GM21786 (cell line): ENCODE measurements around the gene HOXB3.

Source experiments
- ATAC-seq: cut with Tn5 transposase; IDR thresholded peaks from one replicate; pipeline ENCODE4 v1.9.1; 2021; ENCODE audit not compliant: unreplicated experiment

Gene HOXB3

DNA sequence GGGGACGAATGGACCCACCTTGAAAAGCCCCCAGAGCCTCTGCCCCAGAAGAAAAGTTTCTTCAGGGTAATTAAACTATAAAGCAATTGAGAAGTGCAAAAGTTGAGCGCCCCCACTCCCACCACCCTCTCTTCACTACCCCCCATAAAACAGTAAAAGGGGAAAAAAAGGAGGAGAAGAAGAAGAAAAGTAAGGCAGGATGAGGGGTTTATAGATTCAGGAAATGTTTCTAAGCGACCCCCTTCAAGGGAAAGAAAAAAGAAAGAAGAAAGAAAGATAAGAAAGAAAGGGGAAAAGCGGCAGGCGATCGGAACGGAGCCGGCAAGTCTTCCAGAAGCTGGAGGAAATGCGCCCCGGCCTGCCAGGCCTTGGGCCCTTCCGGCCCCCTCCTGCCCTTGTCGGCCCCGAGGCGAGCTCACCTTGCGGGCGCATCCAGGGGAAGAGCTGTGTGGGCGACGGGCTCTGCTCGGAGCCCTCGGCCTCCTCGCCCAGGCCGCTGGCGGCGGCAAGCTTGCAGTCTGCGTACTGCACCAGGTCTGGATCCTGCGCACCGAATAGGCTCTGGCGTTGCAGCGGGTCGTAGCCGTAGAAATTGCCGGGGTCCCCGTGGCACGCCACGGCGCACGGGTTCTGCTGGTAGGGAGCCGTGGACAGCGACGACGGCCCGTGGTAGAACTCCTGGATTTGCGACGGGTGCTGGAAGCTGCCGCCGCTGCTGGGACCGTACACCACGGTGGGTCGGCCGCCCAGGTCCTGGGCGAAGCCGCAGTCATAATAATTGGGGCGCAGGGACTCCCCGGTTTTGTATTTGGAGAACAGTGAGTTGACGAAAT, 24.0 kb upstream of the HOXB3 start:
- no peak for ATAC-seq

DNA sequence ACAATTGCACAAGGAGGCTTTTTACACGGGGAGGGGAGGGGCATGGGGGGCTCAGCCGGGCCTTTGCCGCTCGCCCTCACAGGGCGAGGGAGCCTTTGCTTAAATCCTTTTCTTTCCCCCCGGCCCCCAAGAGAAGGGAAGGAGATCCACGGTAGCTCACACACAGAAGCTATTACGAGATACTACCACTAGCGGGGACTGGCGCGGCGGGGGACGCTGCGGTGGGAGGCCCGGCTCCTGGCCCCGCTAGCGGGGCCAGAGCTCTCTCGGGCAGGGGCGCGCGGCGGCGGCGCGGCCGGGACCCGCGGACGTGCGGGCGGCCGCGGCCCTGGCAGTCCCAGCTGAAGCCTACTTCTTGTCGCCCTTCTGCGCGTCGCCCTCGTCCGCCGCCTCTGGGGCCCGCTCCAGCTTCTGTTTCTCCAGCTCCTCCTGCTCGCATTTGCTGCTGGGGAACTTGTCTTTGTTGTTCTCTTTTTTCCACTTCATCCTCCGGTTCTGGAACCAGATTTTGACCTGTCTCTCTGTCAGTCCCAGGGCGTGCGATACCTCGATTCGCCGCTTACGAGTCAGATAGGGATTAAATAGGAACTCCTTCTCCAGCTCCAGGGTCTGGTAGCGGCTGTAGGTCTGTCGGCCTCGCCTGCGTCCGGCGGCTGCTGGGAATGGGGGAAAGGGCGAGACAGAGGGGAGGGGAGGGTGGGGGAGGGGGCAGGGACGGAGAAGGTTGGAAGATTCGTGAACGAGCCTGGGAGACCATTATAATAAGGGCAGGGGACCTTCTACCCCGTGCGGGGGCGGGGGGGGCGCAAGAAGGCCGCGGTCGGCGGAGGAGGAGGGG, 23.0 kb upstream of the HOXB3 start:
- no peak for ATAC-seq

DNA sequence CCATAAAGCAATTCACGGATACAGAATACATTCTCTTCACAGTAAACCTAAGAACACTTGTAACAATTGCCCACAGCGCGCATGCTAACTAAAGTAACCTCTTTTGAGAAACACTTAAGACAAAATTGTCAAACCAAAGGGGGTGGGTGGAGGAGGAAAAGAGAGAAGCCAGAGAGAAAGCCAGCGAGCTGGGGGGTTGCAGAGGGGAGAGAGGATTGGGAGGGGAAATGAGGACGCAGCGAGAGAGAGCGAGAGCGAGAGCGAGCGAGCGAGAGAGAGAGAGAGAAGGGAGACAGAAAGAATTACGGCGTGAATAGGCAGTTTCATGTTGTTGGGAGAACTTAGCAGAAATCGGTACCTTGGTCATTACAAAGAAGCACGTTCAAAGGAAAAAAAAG, 22.4 kb upstream of the HOXB3 start:
- no peak for ATAC-seq

DNA sequence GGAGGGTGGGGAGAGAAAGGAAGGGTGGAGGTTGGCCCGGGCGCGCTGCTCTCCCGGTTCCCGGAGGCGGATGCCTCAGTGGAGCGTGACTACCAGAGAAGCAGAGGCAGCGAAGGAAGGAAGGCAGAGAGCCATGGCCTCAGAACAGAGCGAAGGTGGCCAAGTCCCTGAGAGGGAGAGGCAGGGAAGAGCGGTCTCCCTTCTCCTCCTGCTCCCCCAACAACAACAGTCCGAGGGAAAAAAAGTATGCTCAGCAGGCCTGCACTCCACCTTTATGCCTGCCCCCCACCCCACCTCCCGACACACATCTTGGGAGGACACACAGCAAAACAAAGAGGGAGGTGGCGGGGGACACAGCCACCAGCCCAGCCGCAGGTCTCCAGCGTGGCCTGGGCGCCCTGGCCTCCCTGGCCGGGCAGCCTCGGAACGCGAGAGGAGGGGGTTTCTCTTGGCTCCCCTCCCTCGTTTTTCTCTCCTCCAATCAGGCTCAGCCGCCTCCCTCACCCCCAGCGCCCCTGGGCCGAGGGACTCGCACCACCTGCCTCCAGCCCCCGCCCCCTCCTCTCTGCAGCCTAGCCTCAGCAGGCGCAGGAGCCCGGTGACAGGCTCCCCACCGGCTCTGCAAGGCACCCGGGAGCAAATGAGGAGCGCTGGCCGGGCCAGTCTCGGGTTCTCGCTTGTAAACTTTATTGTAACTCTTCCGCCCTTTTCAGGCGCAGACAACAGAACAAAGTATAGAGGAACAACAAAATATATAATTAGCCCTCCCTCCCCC, 21.8 kb upstream of the HOXB3 start:
- no peak for ATAC-seq

DNA sequence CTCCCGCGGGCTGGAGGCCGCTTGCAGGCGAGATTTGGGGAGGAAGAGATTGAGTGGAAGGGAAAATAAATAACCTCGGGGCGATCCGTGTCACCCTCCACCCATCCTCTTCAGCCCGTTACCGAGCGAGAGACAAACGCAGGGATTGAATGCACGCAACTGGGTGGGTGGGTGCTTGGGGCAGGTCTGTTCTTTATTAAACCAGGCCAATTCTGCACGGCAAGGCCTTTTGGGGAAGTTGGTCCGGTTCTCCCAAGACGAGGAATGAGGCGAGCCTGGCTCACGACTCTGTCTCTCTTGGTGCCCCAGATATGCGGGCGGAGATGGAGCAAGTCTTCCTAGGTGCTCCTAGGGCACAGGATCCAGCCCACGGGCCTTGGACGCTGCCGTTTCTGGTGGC, 21.2 kb upstream of the HOXB3 start:
- no peak for ATAC-seq

DNA sequence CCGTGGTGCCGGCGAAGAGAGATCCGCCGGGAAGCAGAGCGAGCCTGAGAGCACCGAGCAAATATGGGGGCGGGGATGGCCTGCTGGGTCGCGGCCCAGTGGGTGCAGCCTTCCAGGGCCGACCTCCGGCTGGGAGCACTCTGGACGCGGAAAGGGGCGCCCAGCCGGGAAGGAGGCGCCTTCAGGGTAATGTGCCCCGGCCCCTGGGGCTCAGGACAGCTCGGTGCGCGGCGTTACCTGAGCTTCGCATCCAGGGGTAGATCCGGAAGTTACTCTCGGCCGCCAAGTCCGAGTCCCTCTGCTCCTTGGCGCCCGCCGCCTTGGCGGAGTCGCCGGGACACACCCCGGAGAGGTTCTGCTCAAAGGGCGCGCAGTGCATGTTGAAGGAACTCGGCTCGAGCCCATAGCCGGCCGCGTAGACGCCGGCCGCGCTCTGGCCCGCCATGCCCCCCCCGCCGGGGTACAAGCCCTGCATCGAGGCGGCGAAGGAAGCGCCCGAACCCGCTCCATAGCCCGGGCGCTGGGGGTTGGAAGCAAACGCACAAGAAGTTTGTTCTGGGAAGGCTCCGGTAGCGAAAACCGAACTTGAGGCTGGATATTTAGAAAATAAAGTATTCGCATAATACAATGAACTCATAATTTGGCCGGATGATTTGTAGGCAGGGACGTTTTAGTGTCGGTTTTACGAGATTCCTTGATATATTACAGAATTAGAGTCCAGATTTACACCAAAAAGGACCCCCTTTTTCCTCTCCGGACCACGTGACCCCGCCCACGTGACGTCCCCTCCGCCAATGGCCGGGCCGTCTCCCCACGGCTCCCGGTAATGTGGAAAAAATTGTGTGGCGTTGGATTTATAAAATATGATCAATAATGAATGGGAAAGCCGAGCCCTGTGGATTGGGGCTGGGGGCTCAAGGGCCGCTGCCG, 20.5 kb upstream of the HOXB3 start, which contains the start of gene HOXB7:
Gene HOXB7 (minus strand): TSS at position 736 of the 930 bp plus-strand sequence. CDS start 99 bp downstream, at position 637.
- ATAC-seq: no peak

DNA sequence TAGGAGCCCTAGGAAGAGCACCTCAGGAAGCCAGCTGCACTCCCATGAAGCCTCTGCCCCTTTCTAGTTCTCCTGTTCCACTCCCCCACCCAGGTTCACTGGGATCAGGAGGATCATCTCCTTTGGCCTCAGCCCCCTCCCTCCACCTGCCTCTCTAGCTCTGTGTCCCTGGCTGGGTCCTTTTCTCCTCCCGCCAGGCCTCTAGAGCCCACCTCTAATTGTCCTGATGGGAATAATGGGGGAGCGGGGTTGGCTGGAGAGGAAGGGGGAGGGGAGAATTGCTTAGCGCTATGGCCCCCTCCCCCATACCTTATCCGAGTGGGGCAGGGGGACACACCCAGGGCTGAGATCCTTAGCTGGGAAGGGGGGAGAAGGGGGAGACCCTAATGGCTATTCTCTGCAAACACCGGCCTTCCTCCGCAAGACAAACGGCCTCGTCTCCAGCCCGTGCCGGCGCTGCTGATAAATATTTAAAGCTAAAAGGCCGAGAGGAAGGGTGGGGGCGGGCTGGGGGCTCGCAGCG, 19.8 kb upstream of the HOXB3 start:
- no peak for ATAC-seq

DNA sequence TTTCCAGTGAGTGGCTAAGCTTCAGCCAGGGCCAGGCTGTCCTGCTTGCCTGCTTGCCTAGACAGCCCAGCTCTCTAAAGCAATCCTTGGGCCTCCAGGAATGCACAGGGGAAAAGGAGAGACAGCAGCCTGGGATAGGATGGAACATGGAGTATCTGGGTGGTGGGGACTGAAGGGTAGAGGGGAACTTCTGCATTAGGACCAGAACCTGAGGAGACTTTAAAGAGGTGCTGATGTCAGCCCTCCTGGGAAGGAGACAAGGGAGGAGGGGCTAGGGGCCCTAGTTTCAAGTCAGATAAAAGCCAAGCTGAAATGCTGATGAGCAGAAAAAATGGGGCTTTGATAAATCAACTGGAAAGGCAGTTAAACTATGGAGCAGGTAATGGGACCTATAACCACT, 19.0 kb upstream of the HOXB3 start:
- no peak for ATAC-seq

DNA sequence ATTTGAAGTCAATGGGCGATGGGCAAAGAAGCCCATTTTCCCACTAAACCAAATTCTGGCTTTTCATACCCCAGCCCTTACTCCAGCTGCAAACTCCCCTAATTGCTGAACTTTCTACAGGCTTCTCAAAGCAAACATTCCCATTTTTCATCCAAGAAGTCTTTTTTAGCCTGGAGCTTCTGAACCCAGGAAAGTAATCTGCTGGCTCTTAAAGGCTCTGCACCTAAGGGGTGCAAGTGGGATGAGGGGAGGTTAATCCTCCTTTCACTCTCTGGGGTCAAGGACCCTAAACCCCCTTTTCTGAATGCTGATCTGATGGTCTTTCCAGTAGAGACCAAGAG, 18.4 kb upstream of the HOXB3 start:
- ATAC-seq: no peak

DNA sequence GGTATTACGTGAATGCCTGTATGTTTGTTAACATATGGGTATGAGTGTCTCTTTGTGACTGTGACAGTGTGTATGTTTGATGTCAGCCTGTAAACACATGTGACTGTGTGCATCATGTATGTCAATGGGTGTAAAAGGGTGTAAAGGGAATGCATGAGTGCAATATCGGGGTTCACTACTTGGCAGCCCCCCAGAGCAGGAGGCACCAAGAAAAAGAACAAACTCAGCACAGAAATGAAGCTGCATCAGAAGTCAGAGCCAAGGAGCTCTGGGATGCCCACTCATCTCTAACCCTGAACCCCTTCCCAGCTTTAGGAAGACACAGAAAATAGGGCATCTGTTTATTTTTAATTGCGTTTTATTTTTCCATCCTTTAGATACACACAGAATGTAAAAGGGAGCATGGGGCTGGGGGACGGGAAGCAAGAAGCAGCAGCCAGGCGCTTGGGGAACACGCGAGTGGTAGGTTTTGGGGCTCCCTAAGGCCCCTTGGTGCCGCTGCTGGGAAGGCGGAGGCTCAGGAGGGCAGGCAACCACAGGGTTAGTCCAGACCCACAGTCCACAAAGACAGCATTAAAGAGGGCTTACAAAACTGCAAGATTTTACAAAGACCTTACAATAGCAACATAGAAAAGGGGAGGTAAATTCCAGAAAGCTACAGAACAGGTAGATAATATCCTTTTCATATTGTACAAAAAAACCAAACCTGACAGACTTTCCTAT, 17.0 kb upstream of the HOXB3 start:
- ATAC-seq: no peak

DNA sequence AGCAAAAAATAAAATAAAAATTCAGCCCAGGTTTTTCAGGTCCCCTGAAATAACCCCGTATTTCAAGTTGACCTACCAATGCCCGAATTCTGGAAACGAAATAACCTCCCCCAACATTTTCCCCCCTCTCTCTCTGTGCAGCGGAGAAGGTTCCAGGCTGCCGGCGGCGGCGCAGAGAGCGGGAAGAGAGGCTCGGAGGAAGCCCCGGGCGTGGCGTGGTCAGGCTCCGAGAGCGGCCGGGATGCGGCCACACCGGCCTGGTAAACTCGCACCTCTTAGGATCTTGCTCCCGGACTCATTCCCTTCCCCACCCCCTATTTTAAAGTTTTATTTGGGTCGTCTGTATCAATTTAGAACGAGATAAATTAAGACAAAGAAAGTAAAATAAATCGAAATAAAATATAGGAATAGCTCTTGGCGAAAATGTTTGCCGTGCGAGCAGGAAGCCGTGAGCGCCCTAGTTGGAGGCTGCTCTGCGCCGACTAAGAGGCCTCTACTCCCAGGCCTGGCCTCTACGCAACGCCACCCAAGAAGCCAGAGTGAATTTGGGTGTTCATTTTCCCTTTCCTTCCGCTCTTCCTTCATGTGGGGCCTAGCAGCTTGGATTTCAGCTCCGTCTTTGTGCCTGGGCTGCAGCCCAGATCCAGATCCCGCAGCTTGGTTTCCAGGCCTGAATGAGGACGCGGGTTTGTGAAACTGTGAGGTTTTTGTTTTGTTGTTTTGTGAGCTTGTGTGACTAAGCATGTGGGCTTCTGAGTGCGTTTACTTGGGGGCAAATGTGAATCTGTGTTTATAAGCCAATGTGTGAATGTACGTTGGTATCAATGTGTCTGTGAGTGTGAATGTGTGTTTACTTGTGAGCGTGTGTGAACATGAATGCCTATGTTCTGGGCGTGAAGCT, 16.2 kb upstream of the HOXB3 start:
- ATAC-seq: no peak

DNA sequence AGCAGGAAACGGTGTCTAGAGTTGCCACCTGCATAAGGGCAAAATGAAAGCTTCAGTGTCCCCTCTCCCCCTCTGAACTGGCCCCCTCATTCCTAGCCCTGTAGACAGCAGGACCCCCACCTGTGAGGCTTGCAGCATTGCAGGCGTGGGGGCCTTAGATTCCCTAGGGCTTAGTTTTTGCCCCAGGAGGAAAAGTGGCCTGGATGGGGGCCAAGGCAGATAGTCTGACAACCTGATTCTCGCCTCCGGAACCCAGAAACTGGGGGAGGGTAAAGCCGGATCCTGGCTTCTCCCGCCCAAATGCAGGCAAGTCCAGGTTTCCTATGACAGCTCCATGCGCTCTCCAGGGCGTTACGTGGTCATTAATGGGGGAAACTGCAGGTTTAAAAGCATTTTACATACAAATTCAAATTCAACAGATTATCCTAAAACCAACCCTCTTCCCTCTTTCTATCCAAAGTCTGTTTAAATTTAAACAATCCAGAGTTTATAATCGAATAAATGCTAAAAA, 15.4 kb upstream of the HOXB3 start:
- ATAC-seq: no peak

DNA sequence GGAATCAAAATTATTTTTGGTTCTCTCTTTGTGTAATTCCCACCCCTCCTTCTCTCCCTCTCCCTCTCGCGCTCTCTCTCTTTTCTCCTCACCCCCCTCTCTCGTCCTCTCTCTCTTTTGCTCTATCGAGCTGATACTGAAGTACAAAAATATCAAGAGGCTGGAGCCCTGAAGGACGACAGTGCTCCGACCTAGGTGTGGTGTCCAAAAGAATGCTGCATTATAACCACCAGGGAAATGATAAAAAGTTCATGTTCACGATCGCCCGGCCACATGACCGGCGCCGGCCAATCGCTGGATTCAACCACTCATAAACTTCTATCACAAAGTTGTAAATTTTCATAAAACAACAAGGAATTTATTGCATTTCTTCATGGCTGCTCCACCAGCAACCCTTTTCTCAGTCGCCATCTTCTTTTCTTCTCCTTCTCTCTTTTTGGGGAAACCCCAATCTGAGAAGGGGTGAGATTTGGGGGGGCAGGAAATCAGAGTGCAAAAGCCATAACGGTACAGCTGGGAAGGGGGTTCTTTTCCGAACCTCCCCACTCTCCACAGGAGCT, 14.8 kb upstream of the HOXB3 start, which contains the start of gene HOXB6:
Gene HOXB6 (minus strand): TSS at position 217 of the 560 bp plus-strand sequence. CDS start 6,836 bp downstream, outside the sequence.
- no peak for ATAC-seq

DNA sequence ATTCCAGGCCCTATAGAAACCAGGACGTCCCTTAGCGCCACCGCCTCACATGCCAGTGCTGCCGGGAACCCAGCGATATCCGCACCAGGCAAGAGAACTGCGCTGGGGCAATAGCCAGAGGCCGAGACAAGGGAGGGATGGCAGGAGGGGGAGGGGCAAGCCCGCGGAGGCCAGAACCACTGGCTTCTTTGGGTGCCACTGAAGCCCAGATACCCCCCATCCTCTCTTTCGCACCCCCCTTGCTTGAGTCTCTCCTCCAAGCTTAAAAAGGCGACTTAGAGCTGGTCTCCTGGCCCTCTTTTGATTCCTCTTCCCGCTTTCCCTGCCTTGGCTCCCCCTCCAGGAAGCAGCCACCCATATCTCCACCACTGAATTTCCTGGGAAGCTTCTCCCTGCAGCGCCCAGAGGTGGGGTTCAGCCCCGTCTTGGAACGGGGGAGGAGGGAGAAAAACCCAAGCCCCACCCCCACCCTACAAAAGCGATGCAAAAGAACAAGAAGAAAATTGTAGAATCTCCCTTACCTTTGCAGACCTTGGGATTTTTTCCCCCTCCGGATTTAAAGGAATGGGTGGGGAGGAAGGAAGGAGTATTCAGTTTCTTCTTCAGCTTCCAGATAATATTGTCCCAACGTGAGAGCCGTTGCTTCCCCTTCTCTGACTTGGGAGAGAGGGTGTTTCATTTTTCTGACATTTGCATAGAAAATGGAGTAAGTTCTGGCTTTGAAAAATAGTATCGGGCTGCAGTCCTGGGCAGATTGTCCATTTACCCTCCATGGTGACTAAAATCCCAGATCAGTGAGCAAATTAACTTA, 14.1 kb upstream of the HOXB3 start:
- ATAC-seq: no peak

DNA sequence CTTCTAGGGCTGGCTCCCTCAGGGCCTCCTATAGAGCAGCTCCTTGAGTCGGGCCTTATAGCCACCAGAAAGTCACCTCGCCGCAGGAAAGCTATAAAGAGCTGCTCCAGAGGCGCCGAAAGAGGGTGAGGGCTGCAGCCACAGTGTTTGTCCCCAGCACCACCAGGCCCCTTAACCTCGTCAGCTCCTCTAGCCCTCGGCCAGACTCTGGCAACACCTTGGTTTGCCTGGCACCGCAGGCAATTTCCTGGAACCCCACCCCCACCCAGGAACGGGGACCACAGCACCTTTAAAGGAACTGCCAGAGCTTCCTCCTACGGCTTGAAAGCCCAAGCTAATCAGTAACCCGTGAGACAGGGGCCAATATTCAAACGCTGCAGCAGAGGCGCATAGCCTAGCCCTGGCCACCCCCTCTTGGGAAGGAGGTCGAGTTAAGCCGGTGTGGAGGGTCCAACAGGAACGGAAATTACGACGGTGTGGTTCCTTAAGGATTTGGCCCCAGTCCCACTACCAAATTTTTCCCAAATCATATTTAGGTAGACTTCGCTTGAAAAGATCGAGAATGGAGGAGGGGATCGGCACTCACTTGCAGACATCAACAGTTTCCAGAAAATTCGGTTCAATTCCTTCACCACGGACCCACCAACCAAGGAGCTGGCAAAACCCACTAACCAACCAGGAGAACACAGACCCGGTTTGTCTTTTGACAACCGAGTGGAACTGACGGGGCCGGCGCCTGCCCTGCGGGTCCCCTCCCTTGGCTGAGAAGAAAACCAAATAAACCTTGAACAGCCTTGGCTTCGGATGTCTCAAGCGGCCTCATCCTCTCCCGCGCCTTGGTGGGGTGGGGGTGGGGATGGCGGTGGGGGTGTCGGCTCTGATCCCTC, 11.7 kb upstream of the HOXB3 start:
- ATAC-seq: no peak

DNA sequence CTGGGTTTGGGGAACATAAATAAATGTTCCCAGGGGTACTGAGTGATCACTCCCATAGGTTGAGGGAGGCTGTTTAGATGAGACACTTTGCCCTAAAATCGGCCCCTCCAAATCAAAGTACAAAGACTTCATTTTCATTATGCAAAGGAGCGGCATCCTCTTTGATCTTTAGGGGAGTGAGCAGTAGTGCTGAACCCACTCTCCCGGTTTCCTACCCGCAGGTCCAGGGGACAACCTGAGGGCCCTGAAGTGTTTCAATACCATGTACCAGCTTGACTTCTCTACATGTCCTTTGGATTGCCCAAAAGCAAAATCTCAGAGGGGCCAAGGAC, 11.1 kb upstream of the HOXB3 start:
- ATAC-seq: no peak
